Measurements from ENCODE around the gene ATXN7.

DNA sequence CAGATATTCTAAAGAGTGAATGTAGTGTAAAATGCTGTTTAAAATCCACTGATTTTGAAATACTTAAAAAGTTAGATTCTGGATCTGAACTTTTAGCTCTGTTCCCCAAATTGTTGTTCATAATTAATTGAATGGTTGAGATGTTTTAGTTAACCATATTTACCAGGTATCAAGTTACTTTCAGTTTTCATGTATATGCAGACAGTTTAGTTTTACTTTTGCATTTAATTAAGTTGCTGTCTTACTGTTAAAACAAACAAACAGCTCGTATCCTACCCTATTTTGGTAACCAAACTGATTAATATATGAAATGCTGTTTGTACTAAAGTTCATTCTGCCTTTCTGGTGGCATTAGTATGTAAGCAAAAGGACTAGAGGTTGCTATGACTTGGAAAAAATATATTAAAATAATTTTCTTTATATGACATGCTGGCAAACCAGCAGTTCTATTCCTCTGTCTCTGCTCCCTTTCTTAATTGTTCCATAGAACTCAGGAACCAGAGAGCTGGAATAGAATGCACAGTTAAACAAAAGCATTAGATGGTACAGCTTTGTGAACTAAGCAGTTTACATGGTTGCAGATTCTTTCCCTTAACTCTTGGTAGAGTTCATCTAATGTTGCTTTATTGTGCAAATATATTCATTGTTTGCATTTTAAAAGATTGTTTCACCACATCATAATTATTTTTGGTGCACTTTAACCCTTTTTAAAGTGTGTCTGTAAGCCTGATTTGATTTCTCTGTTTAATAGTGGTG is 88.0 kb downstream of the ATXN7 start:
- TF ChIP-seq, protein P1, sequence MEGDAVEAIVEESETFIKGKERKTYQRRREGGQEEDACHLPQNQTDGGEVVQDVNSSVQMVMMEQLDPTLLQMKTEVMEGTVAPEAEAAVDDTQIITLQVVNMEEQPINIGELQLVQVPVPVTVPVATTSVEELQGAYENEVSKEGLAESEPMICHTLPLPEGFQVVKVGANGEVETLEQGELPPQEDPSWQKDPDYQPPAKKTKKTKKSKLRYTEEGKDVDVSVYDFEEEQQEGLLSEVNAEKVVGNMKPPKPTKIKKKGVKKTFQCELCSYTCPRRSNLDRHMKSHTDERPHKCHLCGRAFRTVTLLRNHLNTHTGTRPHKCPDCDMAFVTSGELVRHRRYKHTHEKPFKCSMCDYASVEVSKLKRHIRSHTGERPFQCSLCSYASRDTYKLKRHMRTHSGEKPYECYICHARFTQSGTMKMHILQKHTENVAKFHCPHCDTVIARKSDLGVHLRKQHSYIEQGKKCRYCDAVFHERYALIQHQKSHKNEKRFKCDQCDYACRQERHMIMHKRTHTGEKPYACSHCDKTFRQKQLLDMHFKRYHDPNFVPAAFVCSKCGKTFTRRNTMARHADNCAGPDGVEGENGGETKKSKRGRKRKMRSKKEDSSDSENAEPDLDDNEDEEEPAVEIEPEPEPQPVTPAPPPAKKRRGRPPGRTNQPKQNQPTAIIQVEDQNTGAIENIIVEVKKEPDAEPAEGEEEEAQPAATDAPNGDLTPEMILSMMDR (IDR thresholded peaks at IDR 0.05): no peak
- no peak for TF ChIP-seq POLR2A (IDR thresholded peaks at IDR 0.05)
- no peak for TF ChIP-seq EP300 (IDR thresholded peaks at IDR 0.05)

Measured in stomach (tissue), 4 donors.